ENCODE results near the gene RAPGEF6.

The RAPGEF6 gene

GRCh38 chr5:131381021-131381420 lies 254.0 kb downstream of the RAPGEF6 start:
- no peak for TF ChIP-seq SIN3A (IDR thresholded peaks at IDR 0.05; ENCODE audit: borderline replicate concordance, insufficient read depth, low read length)
- TF ChIP-seq TAF1 (IDR thresholded peaks at IDR 0.05; ENCODE audit: borderline replicate concordance, insufficient read depth, low read length): no peak
- TF ChIP-seq FOXP2 (optimal IDR thresholded peaks at IDR 0.05; ENCODE audit: borderline replicate concordance, extremely low read depth, extremely low read length, insufficient read depth): no peak
- no peak for TF ChIP-seq REST (IDR thresholded peaks at IDR 0.05; ENCODE audit: insufficient read depth in 1 of 2, low read depth in 2 of 2, low read length in 2 of 2)
- TF ChIP-seq POLR2AphosphoS5 (IDR thresholded peaks at IDR 0.05; ENCODE audit: low read depth, low read length): no peak

- no peak for TF ChIP-seq TAF1 (IDR thresholded peaks at IDR 0.05; ENCODE audit: borderline replicate concordance, insufficient read depth, low read length)
- no peak for TF ChIP-seq FOXP2 (optimal IDR thresholded peaks at IDR 0.05; ENCODE audit: borderline replicate concordance, extremely low read depth, extremely low read length, insufficient read depth)
- TF ChIP-seq SIN3A (IDR thresholded peaks at IDR 0.05; ENCODE audit: borderline replicate concordance, insufficient read depth, low read length): no peak
- TF ChIP-seq POLR2AphosphoS5 (IDR thresholded peaks at IDR 0.05; ENCODE audit: low read depth, low read length): no peak
- TF ChIP-seq REST (IDR thresholded peaks at IDR 0.05; ENCODE audit: insufficient read depth in 1 of 2, low read depth in 2 of 2, low read length in 2 of 2): no peak
These were observed 255.3 kb downstream of the RAPGEF6 start for GRCh38 chr5:131379723-131380122.

DNA sequence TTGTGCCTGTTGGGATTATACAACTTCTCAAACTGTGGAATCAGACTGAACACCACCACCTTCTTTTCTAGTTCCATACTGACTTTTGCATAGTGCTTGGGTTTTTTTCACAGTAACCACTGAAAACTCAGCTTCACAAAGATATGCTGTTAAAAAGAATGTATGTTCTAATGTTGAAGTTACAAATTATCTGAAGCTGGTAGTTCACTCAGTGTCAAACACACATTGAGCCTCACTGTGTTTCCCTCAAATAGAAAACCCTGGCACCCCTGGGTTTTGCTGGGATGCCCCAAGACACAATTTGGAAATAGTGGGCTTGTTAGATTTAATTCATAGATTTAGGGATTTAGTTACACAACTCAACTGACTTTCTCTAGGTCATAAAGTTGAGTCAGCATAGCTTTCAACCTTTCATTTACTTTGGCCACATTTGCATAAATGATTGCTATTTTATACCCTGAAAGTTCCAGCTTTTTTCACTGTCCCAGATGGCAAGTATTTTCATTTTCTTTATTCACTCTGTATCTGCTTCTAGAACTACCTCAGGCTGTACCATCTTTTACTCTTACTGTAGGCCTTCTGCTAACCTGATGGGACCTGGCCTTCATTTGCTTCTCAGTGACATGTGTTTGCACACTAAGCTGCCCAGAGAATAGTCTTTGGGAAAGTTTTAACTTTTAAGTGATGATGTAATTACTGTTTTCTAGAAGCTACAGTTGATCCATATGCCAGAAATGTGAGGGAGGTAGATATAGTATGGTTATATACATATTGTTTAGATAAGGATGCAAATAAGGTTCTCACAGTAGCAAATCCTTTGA lies 256.1 kb downstream of the RAPGEF6 start:
- no peak for TF ChIP-seq REST (IDR thresholded peaks at IDR 0.05; ENCODE audit: insufficient read depth in 1 of 2, low read depth in 2 of 2, low read length in 2 of 2)
- no peak for TF ChIP-seq POLR2AphosphoS5 (IDR thresholded peaks at IDR 0.05; ENCODE audit: low read depth, low read length)
- TF ChIP-seq FOXP2 (optimal IDR thresholded peaks at IDR 0.05; ENCODE audit: borderline replicate concordance, extremely low read depth, extremely low read length, insufficient read depth): no peak
- no peak for TF ChIP-seq SIN3A (IDR thresholded peaks at IDR 0.05; ENCODE audit: borderline replicate concordance, insufficient read depth, low read length)
- TF ChIP-seq TAF1 (IDR thresholded peaks at IDR 0.05; ENCODE audit: borderline replicate concordance, insufficient read depth, low read length): no peak

DNA sequence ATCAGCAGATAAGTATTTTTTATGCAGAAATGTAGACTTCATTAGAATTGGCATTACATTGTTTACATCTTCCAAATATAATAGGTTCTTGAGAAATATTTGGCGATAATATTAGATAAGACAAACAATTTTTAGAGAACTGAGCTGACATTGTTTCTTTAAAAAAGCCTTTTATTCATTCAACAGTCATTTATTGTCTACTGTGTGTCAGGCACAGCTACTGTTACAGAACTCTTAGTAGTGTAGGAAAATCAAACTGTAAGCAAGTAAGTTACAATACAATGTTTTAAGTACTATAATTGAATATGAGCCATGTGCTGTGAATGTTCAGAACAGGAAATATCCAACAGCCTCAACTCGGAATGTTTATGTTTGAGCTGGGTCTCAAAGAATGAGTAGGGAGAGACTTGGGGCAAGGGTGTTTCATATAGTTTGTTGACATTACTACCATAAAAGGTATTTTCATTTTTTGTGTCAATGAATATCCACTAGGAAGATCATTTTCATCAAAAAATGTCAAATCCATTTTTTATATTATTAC lies 257.2 kb downstream of the RAPGEF6 start:
- TF ChIP-seq SIN3A (IDR thresholded peaks at IDR 0.05; ENCODE audit: borderline replicate concordance, insufficient read depth, low read length) (no peak), TAF1 (IDR thresholded peaks at IDR 0.05; ENCODE audit: borderline replicate concordance, insufficient read depth, low read length) (no peak), POLR2AphosphoS5 (IDR thresholded peaks at IDR 0.05; ENCODE audit: low read depth, low read length) (no peak), REST (IDR thresholded peaks at IDR 0.05; ENCODE audit: insufficient read depth in 1 of 2, low read depth in 2 of 2, low read length in 2 of 2) (no peak), FOXP2 (optimal IDR thresholded peaks at IDR 0.05; ENCODE audit: borderline replicate concordance, extremely low read depth, extremely low read length, insufficient read depth) (no peak)

Data from PFSK-1 (cell line).